ENCODE data around the gene RAD9B. TPM values are rescaled to one million over a fixed set of nuclear protein-coding genes. Genes with fewer than 3 reads are reported as not detected.
A peak's percentile ranks its signal among the peaks of the same experiment; 100 is the strongest.

The RAD9B gene
- total RNA-seq, 1 experiment from 2014 or later: 2.1 TPM

DNA sequence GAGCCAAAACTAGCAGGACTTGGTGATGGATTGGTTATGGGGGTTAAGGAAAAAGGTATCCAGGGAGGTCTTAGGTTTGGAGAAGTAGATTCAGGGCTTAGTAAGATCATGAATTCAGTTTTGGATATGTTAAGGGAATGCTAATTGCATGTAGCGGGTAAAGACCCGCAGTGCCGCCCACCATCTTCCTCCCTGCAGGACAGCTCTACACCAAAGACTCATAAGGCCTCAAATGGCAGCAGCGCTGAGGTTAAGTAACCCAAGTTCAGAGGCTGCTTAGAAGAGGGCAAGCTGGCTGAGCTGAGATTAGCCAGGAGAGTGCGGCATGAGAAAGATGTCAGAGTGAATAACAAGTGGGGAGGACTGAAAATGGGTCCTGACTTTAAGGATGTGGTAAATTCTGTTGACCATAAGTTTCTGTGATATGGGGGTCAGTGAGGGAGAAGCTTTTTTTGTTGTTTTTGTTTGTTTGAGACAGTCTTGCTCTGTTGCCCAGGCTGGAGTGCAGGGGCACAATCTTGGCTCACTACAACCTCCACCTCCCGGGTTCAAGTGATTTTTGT is 26.2 kb downstream of the RAD9B start:
- no peak for DNase-seq (ENCODE audit: low spot score)

DNA sequence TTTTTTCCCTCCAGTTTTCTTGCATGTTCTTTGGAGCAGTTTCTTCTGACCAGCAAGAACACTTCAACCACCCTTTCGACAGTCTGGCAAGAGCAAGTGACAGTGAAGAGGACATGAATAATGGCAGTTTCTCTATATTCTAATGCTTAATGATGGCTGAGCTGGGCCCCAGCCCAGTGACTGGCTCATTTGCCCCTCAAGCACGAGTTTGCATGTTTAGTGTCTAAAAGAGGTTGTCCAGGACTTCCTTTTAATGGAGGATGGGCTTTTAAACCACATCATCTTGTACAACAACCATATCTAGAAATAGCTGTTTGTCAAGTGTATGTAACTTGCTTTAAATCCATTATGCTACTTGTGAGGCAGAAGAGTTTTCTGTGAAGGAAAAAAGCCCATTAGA is 28.4 kb downstream of the RAD9B start:
- DNase-seq (ENCODE audit: low spot score): no peak

DNA sequence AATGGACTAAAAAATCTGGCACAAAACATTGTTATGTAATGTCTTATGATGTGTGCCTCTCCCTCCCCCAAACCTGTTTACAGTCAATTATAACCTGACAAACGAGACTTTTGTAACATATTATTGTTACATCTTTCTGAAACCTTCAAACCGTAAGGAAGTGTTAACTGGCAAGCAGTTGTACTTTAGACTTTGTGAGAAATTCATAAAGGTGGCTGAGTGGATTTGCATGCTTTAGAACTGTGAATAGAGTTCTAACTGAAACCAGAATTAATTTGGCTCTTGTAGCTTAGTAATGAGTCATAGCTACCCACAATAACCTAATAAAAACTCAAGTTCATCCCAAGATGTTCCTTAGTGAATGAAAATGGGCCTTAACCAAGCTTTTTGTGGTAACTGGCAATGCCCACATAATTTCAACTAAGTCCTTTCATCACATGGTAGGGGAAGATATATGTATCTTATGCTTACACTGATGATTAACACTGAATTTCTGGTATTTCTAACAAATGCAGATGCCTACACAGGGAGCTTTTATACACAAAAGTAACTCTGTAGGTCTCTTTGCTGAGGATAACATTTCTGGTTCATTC is 29.7 kb downstream of the RAD9B start:
- DNase-seq (ENCODE audit: low spot score): peak; percentile 73

DNA sequence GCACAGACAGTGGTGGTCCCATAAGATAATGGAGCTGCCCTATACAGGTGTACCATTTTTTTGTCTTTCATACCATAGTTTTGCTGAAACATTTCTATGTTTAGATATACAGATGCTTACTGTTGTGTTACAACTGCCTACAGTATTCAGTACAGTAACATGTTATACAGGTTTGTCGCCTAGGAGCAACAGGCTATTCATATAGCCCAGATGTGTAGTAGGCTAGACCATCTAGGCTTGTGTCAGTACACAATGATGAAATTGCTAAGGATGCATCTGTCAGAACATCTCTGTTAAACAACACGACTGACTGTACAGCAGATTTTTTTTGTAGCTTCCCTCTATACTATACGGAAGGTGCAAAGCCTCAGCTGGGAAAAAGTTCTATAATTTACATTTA is 30.5 kb downstream of the RAD9B start:
- DNase-seq (ENCODE audit: low spot score): no peak

DNA sequence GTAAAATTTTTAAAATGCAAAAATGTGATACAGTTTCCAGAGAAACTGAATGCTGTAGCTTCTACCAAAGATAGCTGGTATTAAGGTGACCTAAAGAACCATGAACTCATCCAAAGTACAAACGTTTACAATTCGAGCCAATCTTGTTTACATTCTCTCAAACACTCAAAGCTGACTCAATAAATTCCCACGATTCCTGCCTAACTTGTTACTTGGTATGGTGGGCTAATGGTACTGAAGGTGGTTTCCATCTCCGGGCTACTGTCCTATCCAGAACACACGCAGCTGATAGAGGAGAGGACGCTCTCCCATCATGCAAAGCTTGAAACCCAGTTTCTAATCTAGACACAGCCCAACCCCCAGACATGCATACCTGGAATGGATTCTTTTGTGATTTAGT is 31.5 kb downstream of the RAD9B start:
- no peak for DNase-seq (ENCODE audit: low spot score)

DNA sequence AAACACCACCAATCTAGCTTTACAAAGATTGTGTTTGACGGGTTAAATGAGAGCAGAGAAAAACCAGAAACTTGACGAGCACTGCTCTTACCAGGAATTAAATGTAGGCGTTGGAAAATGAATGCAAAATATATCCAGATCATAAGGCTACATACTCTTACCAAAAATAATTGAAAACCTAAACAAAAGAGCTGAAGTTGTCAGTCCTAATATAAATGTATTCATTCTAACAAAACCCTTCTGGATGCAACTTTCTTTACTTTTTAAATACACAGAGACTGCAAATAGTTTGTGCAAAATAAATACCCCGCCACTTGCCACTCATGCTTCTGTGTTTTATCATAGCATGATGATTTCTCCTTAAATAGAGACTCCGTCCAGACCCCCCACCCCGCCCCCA is 32.7 kb downstream of the RAD9B start:
- no peak for DNase-seq (ENCODE audit: low spot score)

DNA sequence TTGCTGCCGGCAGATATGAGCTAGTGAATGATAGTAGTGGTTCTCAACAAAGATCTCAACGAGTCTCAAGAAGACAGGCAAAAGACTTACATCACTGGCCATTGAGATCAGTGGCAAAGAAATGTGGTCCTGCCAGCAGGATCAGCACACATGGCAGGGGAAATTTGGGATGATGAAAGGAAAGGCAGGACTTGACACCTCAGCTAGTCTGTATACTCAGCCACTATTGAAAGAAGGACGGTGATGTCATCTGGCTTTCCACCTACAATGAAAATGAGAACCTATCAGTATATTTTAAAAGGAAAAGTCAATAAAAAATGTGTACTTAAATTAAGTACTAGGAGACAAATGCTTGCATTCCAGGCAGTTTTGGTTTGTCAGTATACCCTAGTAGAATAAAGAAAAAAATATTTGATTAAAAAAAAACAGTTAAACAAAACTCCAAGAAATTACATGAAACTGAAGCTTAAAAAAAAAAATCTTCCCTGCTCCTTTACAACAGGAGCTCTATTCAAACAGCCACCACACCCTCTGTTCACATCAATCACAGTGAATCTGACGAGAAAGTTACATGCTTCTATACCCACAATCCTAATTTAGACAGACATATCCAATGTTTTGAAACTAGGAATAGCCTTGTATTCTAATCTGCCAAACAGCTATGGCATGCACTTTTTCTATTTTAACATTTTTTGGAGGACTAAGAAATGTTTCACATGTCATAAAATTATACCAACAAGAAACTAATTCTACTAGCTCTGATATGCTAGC is 34.9 kb downstream of the RAD9B start:
- DNase-seq (ENCODE audit: low spot score): no peak

DNA sequence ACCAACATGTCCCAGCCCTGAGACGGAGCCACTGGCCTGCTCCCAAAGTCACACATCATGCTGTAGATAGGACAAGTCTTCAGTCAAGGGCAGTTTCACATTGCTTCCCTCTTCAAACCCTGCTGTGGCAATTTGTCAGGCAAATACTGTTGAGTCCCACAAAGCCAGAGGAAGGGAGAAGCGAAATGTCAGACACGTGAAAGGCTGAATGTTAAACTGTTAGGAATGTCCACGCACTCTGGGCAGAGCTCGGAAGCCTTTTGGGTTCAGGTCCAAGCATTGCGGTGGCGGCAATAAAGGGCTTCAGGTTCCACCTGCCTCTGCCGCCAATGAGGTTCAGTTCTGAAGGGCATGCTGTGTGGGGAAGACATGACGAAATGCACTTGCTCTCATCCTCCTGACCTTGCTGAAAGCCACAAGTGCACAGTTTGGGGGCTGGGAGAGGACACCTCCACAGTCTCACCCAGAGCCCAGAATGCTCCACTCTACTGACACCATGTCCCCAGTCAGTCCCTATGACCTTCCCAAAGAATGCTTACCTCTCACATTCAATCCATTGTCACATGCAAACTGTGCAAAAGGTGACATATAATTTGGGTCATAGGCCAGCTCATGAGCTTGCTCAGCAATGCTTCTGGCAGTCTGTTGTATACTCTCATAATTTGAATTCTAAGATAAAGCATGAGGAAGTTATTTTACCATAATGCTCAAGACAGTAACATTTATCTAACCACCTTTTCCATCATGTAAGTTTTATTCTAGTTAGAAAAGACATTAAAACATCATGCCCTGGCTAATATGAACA is 35.7 kb downstream of the RAD9B start:
- DNase-seq (ENCODE audit: low spot score): no peak

DNA sequence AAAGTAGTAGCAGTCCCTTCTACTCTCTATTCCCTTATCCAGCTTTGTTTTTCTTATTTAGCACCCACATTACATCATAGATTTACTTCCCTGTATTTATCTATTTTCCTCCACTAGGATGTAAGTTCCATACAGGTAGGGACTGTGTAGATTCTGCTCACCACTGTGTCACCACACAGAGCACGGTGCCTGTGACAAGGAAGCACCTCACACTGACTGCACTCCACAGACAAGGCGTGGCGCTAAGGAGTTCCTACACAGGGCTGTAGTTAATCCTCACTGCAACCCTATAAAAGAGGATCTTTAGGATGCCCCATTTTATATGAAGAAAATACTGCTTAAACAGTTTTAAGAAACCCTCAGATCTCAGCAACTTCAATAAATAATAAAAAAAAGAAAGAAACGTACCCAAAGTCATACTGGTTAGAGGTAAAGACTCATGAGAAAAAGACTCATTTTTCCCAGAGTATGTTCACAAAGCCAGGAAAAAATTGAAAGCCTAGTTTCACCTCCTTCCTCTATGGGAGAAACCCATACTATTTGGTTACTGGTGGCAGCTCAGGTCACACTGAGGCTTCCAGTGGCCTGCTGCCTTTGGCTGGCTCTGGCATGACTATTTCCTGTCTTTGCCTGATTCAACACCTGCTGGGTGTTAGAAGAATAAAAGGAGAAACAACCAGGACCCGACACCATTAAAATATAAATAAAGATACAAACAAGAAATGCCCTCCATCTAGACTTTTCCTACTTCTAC is 36.9 kb downstream of the RAD9B start:
- no peak for DNase-seq (ENCODE audit: low spot score)

DNA sequence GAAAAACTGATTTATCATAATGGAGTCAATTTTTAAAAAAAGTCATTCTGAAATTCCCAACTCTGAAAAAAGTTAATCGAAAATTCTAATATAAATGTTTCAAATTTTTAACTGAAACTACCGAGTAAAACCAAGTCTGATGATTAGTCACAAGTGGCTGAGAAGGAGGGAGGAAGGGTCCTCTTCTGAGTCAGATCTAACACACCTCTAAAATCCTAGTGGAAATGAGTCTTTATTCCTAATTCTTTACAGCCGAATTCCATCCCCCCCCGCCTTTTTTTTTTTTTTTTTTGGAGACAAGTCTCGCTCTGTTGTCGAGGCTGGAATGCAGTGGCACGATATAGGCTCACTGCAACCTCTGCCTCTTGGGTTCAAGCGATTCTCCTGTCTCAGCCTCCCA is 37.9 kb downstream of the RAD9B start:
- no peak for DNase-seq (ENCODE audit: low spot score)

DNA sequence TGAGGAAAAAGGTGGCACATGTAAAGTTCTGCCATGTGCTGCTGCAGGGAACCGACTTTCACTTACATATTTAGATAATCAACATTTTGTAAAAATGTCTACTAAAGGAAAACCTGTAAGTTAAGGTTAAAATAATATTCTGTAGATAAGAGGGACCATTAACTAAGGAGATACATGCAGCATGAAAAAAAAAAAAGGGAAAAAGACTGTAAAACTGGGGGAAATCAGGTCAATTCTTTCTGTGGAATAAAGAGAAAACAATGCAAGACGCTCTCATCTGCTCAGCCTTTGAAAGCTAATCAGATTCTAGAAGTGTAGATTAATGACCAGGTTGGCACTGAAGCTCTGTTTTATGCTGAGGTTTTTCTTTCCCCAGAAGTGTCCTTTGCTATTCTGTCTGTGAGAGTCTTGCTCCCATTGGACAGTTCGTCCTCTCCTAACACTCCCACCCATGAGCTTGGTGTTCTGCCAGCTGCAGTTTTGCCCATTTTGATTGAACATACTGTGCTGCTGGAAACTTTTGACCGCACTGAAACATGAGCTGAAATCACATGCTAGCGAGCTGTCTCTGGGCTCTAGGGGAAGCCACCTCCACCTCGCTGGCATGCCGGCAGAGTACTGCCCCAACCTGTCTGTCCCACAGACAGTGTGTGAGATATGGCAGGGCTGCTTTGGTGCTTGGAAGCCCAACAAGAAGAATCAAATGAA is 41.3 kb downstream of the RAD9B start:
- peak; percentile 23 for DNase-seq (ENCODE audit: low spot score)

DNA sequence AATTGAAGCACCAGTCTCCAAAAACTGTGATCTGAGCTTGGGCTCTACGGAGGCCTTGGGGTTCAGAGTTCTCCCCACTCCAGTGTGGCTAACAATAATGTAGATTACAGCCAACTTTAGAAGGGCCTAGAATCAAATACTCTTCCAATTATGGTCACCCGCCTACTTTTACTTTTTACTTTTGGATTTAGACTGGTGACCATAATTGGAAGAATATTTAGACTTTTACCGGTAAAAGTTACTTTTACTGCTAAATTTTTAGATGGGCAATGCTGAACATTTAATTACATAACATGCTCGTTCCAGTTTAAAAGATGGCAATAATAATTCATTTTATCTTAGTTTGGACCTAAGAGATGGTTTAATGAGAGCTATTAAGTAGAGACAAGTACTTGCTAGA is 41.8 kb downstream of the RAD9B start:
- no peak for DNase-seq (ENCODE audit: low spot score)

DNA sequence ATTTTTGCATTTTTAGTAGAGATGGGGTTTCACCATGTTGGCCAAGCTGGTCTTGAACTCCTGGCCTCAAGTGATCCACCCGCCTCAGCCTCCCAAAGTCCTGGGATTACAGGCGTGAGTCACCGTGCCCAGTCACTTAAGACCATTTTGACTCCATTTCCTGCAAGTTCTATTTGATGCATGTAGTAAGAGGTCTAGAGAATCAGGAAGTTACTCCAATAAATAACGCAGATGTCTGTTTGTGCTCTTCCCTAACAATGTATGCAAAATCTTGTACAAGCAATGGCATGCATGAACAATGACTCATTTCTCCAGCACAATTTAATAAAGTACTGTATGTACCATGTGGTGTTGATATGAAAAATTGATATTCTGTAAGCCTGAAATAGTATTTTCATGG is 43.1 kb downstream of the RAD9B start:
- DNase-seq (ENCODE audit: low spot score): peak; percentile 87

DNA sequence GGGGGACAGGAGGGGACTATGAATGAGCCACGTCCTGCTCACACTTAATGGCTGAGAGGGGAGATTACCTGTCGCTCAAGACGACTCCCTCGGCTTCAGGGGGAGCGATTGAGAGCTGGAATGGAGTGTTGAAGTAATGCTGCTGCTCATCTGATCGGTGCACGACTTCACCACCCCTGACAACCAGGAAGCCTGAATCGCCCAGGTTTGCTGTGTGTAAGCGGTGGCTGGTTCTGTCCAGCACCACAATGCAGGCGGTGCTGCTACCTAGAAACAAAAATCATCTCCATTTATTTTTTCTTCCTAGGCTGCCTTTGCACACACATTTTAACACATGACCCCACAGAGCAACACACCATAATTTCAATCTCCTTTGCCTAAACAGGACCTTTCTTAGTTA is 43.7 kb downstream of the RAD9B start:
- peak; percentile 9 for DNase-seq (ENCODE audit: low spot score)

DNA sequence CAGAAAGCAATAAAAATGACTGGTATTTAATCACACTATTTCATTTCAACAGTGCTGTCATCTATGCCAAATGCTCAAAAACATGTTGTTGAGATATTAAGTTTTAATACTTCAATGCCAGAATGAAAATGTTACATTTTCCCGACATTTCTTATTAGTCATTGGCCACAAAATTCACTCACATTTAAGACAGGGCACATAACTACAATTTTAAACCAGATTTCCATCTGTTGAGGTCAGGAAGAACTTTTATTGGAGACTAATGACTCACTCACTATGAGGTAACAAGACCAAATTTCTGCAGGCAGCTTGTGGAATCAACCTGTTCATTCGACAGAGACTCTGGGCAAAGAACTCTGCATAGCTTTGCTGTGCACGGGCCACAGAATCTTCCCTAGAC is 44.2 kb downstream of the RAD9B start:
- peak; percentile 90 for DNase-seq (ENCODE audit: low spot score)

DNA sequence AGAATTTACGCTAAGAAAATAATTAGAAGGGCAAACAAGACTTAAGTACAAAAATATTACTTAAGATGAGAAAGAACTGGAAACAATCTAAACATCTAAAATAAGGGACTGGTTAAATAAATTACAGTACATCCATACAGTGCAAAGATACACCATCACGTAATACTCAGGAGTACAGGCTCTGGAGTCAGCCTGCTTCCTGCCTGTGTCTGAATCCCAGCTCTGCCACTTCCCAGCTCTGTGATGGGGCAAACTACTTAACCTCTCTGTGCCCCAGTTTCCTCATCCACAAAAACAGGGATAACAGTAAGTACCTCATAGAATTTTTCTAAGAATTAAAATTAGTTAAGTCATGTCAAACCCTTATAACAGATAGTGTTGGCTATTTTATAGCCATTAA is 45.0 kb downstream of the RAD9B start:
- no peak for DNase-seq (ENCODE audit: low spot score)

DNA sequence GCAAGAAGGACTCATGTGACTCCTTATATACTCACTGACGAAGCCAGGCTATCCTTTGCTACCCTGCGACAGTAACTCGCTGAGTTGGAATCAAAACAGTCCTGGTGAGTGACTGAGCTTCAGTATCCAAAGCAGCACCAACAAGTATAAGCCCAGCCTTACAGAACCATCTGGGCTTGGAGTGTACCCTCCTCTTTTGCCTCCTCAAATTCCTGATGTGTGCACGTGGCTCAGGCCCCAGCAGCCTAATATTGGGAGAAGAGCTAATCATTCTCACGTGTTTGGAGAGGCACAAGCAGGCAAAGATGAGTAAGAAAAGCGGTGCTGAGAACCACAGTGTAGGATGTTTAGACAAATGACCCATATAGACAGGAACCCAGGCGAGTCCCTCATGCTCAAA is 46.5 kb downstream of the RAD9B start:
- DNase-seq (ENCODE audit: low spot score): no peak

DNA sequence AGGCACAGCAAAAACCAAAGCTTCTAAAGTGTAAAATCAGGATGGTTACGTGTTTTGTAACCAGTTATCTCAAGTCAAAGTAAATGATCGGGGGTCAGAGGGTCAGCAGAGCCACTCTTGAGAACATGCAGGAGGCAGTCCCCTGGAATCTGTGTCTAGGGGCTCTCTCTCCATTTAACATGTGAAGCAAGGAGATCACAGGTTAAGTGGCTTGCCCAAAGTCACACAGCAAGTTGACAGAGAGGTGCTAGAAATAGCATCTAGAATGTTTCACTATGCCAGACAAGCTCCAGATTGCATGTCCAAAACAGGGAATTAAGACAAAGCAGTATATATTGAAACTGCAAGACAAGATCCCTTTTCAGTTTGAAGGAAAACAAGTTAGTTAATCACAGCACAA is 47.6 kb downstream of the RAD9B start:
- DNase-seq (ENCODE audit: low spot score): no peak

DNA sequence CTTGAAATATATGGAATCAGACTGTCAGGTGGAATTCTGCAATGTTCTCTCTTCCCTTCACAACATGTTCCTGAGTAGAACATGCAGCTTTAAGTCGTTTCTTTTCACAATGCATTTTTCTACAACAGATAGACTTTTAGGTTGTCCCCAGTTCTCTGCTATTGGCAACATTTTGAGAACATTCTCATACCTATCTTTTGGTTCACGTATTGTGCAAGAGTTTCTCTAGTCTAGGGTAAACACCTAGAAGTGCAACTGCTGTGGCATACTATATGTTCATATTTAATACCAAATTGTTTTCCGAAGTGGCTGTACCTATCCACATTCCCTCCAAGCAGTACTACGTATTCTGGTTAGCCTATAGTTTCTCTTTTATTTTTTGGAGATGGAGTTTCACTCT is 48.9 kb downstream of the RAD9B start:
- no peak for DNase-seq (ENCODE audit: low spot score)
